Testis (tissue), 3 donors: Measurements from ENCODE around the gene MAP7. TPM values are rescaled to one million over a fixed set of nuclear protein-coding genes. Genes with fewer than 3 reads are reported as not detected.

Source experiments
- DNase-seq: peaks from one replicate; pipeline ENCODE4 v3.0.0-alpha.2; 2019
- H3K27ac ChIP-seq, 2 donors: fragments of 200-600 bp; sonication (generic); one replicate each; pipeline ENCODE4 v1.5.1; 2019
- H3K27me3 ChIP-seq: fragments of 200-600 bp; sonication (generic); one replicate; pipeline ENCODE4 v1.5.1; 2019
- H3K36me3 ChIP-seq: fragments of 200-600 bp; sonication (generic); one replicate; pipeline ENCODE4 v1.5.1; 2017; ENCODE audit warnings: low read depth; ENCODE audit errors: missing control alignments
- H3K4me1 ChIP-seq: fragments of 200-600 bp; sonication (generic); one replicate; pipeline ENCODE4 v1.5.1; 2019
- H3K4me3 ChIP-seq, 2 donors: fragments of 200-600 bp; sonication (generic); one replicate each; pipeline ENCODE4 v1.5.1; 2017 to 2019
- H3K9me3 ChIP-seq: fragments of 200-600 bp; sonication (generic); one replicate; pipeline ENCODE4 v1.5.1; 2017
- CTCF ChIP-seq, 3 experiments: fragments of 450-650 bp in 2 of 3; fragments of 200-600 bp in 1 of 3; sonication (generic) in 1 of 3; IDR thresholded peaks; one replicate each; pipeline ENCODE4 v1.5.1; 2016 to 2019; ENCODE audit warnings: antibody characterized with exemption in 3 of 3, mild to moderate bottlenecking in 2 of 3, moderate library complexity in 1 of 3
- POLR2A ChIP-seq: fragments of 450-650 bp; IDR thresholded peaks from one replicate; pipeline ENCODE4 v1.6.1; 2017; ENCODE audit warnings: antibody characterized with exemption, mild to moderate bottlenecking, moderate library complexity
- WGBS, 2 donors: methylation state at CpG; one replicate each; pipeline ENCODE4 v1.1.5; 2018; 5-methylcytosine and 5-hydroxymethylcytosine counted together
- intact Hi-C: fragments of 100-400 bp; cut with DNase I; formaldehyde crosslinking; loops from one replicate; pipeline ENCODE4 v1.15.1; 2023; ENCODE audit warnings: low total_unique reads
- polyA plus RNA-seq: library from polyadenylated mRNA; stranded (reverse); fragments of 350-450 nt; fragmentation: Illumina TruSeq; extraction: RNeasy Lipid Tissue Mini Kit (QIAGEN cat#74804); gene quantifications from one replicate; pipeline ENCODE4 v1.2.3, GENCODE V29; 2014; ENCODE audit warnings: low read depth, low replicate concordance; ENCODE audit not compliant: insufficient read depth
- total RNA-seq, 2 donors: library from RNA; depleted of rRNA; stranded (reverse); fragments of >200 nt; gene quantifications; one replicate each; pipeline ENCODE4 v1.2.3, GENCODE V29; 2016

Gene MAP7
- total and polyA plus RNA-seq, 3 donors from 2014 or later: 38.5 to 61.4 (median 48.7) TPM

GRCh38 chr6:136469154-136469553, 81.1 kb downstream of the MAP7 start:
- H3K4me3 ChIP-seq: no peak overlapping the region
- H3K27me3 ChIP-seq: no peaks in the 10 kb centered on the region
- intact Hi-C loops: no loop called here
- H3K27ac ChIP-seq: no peak overlapping the region
- H3K9me3 ChIP-seq: no peaks in the 10 kb centered on the region
- no peak for DNase-seq
- no peak for TF ChIP-seq CTCF (IDR thresholded peaks at IDR 0.05)
- TF ChIP-seq POLR2A: no peak
- WGBS, 2 donors: 82 to 93% methylated on average over 2 of the region's 2 CpGs
- no peaks in the 10 kb centered on the region for H3K36me3 ChIP-seq
- peaks cover 8% of the 10 kb centered on the region for H3K4me1 ChIP-seq

GRCh38 chr6:136468711-136469110, 81.5 kb downstream of the MAP7 start:
- peaks cover 8% of the 10 kb centered on the region for H3K4me1 ChIP-seq
- intact Hi-C loops: no loop called here
- TF ChIP-seq POLR2A: no peak
- no peak for TF ChIP-seq CTCF (IDR thresholded peaks at IDR 0.05)
- 89 to 96% methylated on average over 3 of the region's 3 CpGs for WGBS, 2 donors
- H3K9me3 ChIP-seq: no peaks in the 10 kb centered on the region
- H3K36me3 ChIP-seq: no peaks in the 10 kb centered on the region
- no peak overlapping the region for H3K27ac ChIP-seq
- no peak for DNase-seq
- H3K27me3 ChIP-seq: no peaks in the 10 kb centered on the region
- H3K4me3 ChIP-seq: no peak overlapping the region

- Histone ChIP-seq H3K36me3 (no peaks in the 10 kb centered on the region), H3K4me1 (peaks cover 6% of the 10 kb centered on the region), H3K27me3 (no peaks in the 10 kb centered on the region), H3K27ac (no peak overlapping the region), H3K9me3 (no peaks in the 10 kb centered on the region), H3K4me3 (no peak overlapping the region)
- intact Hi-C loops: no loop called here
- 96 to 98% methylated on average over 1 of the region's 1 CpG for WGBS, 2 donors
- TF ChIP-seq CTCF (IDR thresholded peaks at IDR 0.05): no peak
- no peak for TF ChIP-seq POLR2A
- no peak for DNase-seq
These were observed 83.0 kb downstream of the MAP7 start for GRCh38 chr6:136467186-136467585.

- no peaks in the 10 kb centered on the region for H3K27me3 ChIP-seq
- H3K4me1 ChIP-seq: peaks cover 2% of the 10 kb centered on the region
- 64 to 79% methylated on average over 4 of the region's 4 CpGs for WGBS, 2 donors
- no peak for DNase-seq
- intact Hi-C loops: no loop called here
- no peak overlapping the region for H3K4me3 ChIP-seq
- TF ChIP-seq POLR2A (no peak), CTCF (IDR thresholded peaks at IDR 0.05) (no peak)
- no peaks in the 10 kb centered on the region for H3K9me3 ChIP-seq
- no peaks in the 10 kb centered on the region for H3K36me3 ChIP-seq
- no peak overlapping the region for H3K27ac ChIP-seq
These were observed 83.4 kb downstream of the MAP7 start for GRCh38 chr6:136466777-136467176.

GRCh38 chr6:136465766-136466303, 84.4 kb downstream of the MAP7 start:
- intact Hi-C loops: no loop called here
- Histone ChIP-seq H3K4me3 (no peak overlapping the region), H3K9me3 (no peaks in the 10 kb centered on the region), H3K4me1 (no peaks in the 10 kb centered on the region), H3K27ac (no peak overlapping the region), H3K36me3 (no peaks in the 10 kb centered on the region), H3K27me3 (no peaks in the 10 kb centered on the region)
- WGBS, 2 donors: 93 to 98% methylated on average over 2 of the region's 2 CpGs
- no peak for TF ChIP-seq POLR2A
- no peak for TF ChIP-seq CTCF (IDR thresholded peaks at IDR 0.05)
- DNase-seq: no peak
